RKO (cell line): ENCODE measurements around the gene FTSJ3.

Experiments
- DNase-seq: peaks from one replicate; pipeline ENCODE4 v3.0.0-alpha.2; 2016; ENCODE audit warnings: low spot score

Gene FTSJ3

DNA sequence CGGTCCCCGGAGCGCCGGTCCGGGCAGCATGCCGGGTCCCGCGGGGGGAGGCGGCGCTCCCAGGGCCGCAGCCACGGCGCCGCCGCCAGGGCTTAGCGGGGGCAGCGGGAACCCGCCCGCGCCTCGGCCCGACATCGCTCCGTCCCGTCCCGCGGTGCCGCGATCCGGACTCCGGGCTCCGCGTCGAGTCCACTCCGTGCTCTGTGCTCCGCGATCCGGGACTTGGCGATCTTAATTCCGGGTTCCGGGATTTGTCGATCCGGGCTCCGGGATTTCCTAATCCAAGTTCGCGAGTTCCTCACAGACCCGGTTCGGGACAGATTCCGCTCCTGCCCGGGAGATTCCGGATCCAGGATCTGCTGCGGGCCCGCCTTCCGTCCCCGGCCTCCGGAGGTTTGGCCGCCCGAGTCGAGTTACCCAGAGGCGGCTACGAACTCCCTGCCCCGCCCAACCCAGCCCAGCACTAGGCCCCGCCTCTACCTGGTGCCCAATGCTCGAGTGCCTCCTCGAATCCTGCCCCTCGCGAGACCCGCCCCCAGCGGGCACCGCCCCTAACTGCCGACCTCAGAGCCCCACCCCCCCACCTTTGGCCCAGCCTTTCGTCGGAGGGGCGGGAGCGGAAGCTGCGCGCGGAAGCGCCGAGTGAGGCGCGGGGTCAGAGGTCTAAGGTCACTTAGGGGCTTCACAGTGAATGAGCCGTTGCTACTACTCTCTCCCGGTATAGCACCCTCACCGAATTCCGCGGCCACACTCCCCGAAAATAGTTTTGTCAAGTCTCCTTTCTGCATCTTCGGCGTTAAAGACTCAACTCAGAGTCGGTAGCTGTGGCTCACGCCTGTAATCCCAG lies 15.3 kb upstream of the FTSJ3 start, which contains the start of gene SMARCD2:
TSS of gene SMARCD2 (minus strand) at position 146 of the 847 bp plus-strand sequence. CDS start at position 135, 11 bp downstream.
- peak; percentile 97 for DNase-seq

DNA sequence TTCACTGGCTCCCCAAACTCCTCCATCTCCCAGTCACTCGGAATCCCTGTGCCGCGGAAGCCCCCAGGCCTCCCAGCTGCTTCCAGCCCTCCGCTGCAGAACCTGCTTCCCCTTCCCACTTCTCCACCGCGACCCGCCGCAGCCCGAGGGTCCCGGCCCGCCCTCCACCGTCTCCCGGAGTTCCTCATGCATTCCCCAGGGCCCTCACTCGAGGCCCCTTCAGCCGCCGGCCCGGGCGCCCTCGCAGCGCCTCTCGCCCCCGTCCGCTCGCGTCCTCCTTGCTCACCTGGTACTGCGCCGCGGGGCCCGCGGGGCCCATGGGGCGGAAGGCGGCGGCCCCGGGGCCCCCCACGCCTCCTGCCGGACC lies 14.7 kb upstream of the FTSJ3 start:
- peak; percentile 30 for DNase-seq

DNA sequence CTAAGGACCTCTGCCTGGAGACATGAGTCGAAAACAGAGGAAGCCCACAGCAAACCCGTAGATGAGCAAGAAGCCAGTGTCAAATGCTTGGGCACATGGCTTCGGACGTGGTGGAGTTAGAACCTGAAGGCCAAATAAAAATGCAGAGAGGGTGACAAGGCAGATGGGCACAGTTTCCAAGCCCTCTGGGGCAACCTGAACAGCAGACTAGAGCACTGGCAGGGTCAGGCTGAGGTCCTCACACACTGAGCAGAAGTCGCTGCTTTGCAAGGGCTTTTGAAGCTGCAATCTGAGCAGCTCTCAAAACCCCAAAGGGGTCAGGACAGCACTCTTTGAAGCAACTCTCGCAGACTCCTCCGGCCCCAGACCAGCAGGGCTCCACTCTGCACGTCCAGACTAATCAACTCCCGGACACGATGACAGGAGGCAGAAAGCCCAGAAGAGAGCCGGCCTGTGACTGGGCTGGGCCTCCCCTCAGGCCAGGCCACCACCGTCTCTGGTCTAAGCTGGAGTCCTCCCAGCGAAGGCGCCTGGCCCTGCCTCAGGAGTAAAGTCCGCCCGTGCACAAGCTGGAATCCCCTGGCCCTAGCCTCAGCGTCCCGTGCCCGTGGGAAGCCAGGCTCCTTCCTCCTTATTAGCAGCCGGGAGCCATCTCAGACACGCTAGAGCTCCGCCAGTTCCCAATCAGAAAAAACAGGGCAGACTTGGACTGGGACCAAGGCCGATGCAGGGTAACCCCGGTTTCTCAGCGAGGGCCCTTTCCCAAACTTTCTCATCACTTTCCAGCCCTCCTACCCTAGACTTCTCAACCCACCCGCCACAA lies 14.1 kb upstream of the FTSJ3 start:
- peak; percentile 58 for DNase-seq

DNA sequence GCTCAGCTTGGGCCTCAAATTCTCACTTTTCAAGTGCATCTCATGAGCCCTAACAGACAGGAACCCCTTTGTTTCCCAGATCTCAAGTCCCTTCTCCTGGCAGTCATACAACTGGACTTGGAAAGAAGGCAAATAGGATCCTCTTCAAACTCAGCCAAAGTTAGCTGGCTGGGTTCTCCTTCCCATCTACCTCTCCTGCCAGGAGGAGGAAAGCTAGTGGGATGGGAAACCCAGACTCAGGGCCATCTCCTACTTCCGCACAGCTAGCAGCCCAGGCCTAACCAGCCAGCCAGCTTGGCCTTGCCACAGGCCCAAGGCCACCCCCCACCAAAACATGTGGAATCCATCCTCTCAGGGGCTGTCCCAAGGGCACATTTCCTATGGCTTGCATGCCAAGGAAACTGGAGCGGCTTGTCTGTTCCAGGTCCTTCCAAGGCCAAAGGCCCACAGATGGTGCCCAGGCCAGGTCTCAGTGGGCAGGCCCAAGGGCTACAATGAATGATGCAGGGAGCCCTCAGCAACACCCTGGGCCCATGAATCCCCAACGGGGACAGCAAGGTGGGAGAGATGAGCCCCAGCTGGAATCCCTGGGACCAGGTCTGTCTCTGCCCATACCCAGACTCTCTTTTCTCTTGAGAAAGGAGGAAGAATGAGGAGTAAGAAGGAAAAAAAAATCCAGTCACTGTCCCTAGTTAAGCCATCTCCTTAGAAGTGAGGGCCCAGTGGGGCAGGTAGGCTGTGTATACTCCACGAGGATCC lies 13.3 kb upstream of the FTSJ3 start:
- no peak for DNase-seq

GRCh38 chr17:63838631-63839171 lies 11.2 kb upstream of the FTSJ3 start:
- DNase-seq: no peak

- no peak for DNase-seq
Observed at GRCh38 chr17:63837962-63838600, 10.6 kb upstream of the FTSJ3 start.

- no peak for DNase-seq
Observed at GRCh38 chr17:63837480-63837879, 10.0 kb upstream of the FTSJ3 start.

DNA sequence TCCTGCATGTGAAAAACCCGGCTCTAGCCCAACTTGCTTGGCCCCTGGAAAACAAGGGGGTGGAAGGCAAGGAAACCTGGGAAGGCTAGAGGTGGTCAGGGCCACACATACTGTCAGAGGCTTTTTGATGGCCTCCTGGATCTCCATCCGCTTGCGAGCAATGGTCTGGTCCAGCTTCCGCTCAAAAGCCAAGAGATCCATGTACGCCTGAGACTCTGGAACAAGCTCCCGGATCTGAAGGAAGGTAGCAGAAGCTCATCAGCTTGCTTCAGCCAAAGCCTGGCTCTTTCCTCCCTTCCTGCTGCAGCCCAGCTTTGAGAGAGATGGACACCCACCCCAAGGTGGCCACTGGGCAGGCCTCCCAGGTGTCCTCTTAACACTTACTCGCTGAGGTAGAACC lies 9.3 kb upstream of the FTSJ3 start:
- DNase-seq: no peak

DNA sequence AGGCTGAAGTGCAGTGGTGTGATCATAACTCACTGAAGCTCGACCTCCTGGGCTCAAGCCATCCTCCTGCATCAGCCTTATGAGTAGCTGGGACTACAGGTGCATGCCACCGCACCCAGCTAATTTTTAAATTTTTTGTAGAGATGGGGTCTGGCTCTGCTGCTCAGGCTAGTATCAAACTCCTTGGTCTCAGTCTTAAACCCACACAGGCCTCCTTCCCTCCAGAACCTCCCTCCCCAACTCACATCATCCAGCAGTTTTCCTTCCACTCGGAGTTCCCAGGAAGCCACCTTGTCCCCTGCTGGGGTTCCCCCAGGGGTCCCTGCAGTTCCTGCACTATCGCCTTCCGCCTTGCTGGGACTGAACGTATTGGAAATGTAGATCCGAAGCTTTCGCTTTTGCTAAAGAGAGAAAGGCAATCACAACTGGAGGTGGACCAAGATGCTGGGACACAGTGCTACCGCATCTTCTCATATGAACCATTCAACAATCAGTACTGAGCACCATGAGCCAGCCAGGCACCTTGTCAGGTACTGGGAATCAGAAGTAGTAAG lies 7.8 kb upstream of the FTSJ3 start:
- DNase-seq: no peak

GRCh38 chr17:63834431-63835166 lies 7.1 kb upstream of the FTSJ3 start:
- peak; percentile 93 for DNase-seq

GRCh38 chr17:63833741-63834373 lies 6.4 kb upstream of the FTSJ3 start:
- DNase-seq: no peak

DNA sequence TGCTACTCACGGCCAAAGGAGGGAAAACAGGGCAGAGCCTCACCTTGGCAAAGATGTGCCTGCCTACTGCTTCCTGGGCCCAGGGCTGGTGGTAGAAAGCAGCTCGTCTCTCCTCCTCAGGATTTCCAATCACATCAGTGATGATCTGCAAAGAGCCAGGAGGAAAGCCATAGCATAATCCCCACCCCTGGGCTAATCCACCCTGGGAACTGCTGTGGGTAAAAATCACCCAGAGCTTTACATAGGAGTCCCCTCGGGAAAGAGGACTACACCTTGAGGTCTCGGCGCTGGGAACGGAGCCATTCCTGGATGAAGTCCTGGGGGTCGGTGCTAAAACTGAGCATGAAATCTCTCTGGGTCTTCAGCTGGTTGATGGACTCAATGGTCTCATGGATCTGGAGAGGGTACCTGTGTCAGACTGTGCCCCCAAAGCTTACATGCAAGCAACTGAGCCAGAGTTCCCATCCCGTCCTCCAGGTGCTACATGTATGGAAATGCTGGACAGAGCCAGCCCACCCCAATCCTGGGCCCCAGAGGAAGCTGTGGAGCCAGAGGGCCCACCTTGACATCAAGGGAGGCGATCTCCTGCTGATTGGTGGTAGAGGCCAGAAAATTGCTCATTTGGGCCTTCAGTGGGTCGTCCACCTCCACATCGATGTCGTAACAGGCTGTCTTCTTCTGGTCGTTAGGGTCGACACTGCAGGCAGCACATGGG lies 5.7 kb upstream of the FTSJ3 start:
- DNase-seq: no peak

GRCh38 chr17:63832455-63832854 lies 5.0 kb upstream of the FTSJ3 start:
- peak; percentile 32 for DNase-seq

- no peak for DNase-seq
Observed at GRCh38 chr17:63832014-63832413, 4.6 kb upstream of the FTSJ3 start.

- DNase-seq: no peak
Observed at GRCh38 chr17:63831505-63831904, 4.0 kb upstream of the FTSJ3 start.

GRCh38 chr17:63830904-63831491 lies 3.5 kb upstream of the FTSJ3 start:
- DNase-seq: no peak

DNA sequence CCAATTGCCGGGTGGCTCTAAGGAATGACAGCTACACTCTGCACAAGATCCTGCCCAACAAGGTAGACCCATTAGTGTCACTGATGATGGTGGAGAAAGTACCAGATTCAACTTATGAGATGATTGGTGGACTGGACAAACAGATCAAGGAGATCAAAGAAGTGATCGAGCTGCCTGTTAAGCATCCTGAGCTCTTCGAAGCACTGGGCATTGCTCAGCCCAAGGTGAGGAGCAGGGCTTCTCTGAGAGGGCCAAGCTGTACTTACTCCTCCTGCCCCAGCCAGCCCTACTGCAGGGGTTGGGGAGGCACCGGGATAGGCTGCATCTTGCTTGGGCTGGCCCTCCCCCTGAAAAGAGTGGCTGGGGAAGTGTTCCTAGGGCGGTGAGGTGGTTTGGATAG lies 2.8 kb upstream of the FTSJ3 start:
- DNase-seq: no peak

GRCh38 chr17:63828936-63829335 lies 1.5 kb upstream of the FTSJ3 start:
- DNase-seq: no peak

DNA sequence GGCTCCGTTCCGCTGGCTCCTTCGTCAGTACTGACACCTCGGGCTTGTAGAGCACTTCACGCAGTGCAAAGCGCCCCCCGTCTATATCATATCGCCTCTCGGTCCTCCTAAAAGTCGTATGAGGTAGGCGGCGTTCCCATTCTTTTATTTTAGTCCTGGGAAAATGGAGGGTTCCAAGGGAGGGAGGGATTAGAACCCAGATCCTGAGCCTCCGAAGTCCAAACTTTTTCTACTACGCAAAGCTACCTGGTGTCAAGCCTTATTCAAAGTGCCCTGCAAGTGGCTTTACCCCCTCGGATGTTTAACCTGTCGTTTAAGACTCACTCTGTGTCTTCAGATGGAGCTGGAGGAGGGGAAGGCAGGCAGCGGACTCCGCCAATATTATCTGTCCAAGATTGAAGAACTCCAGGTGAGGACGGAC lies 348 bp upstream of the FTSJ3 start:
- DNase-seq: no peak
